22Rv1 (cell line): ENCODE measurements around the gene TSC1.

Experiments used
- CTCF ChIP-seq: fragments of 450-650 bp; IDR thresholded peaks from 2 replicates; pipeline ENCODE4 v1.5.1; 2017; ENCODE audit warnings: mild to moderate bottlenecking
- ZFX ChIP-seq: fragments of 450-650 bp; IDR thresholded peaks from 2 replicates; pipeline ENCODE4 v1.6.1; 2017; ENCODE audit warnings: antibody characterized with exemption, borderline replicate concordance

GRCh38 chr9:132939169-132939568, 5.2 kb downstream of the TSC1 start:
- TF ChIP-seq CTCF (no peak), ZFX (no peak)
